GM12878 (cell line): ENCODE measurements around the gene CSNK1G3. TPM values are rescaled to one million over a fixed set of nuclear protein-coding genes. Genes with fewer than 3 reads are reported as not detected.

ENCODE experiments used
- ATAC-seq: fragments of 200-7000 bp; cut with Tn5 transposase; 3 replicates; pipeline ENCODE4 v1.9.1; 2020; ENCODE audit warnings: mild to moderate bottlenecking, moderate library complexity
- BruUV-seq: library from RNA; stranded (reverse); fragments of 400-500 nt; replicated peaks from 2 replicates; lab custom pipeline; 2021; lab: Mats Ljungman, UMichigan
- CTCF ChIA-PET: fragments of 300-600 bp; sonication (Branson Sonifier 250); formaldehyde crosslinking; extraction: SDS; loops from one replicate; lab custom pipeline; 2021; ENCODE audit warnings: inconsistent platforms; lab: Yijun Ruan, JAX
- POLR2A ChIA-PET: fragments of 350-600 bp; formaldehyde crosslinking; extraction: SDS; loops from one replicate; lab custom pipeline; 2021; ENCODE audit warnings: inconsistent platforms; lab: Charles Lee
- RAD21 ChIA-PET: fragments of 300-600 bp; sonication (Branson Sonifier 250); formaldehyde crosslinking; loops from one replicate; lab custom pipeline; 2023; ENCODE audit warnings: antibody characterized with exemption; ENCODE audit not compliant: unreplicated experiment; lab: Charles Lee
- SMC1A ChIA-PET: fragments of 300-600 bp; sonication (Branson Sonifier 250); formaldehyde crosslinking; loops from one replicate; lab custom pipeline; 2023; ENCODE audit not compliant: unreplicated experiment, uncharacterized antibody; lab: Charles Lee
- DNase-seq: peaks from one replicate; pipeline ENCODE4 v3.0.0-alpha.2; 2011; ENCODE audit warnings: low read depth, low spot score
- FAIRE-seq: peaks from 3 replicates; lab custom pipeline; 2011; peaks lifted over from hg19 to GRCh38; lab: Jason Lieb, UNC
- H2AFZ ChIP-seq: 2 replicates; pipeline ENCODE4 v1.6.0; 2011; ENCODE audit warnings: low read depth, low read length, control low read depth; ENCODE audit not compliant: control insufficient read depth
- H3K27ac ChIP-seq: 2 replicates; pipeline ENCODE4 v1.5.1; 2011; ENCODE audit warnings: control low read depth; ENCODE audit not compliant: control insufficient read depth, insufficient read depth
- H3K27me3 ChIP-seq, 2 experiments: replicated peaks in 1 of 2; 2 replicates each; pipeline versions ENCODE4 v1.6.0 to v1.6.1; 2011; ENCODE audit warnings: low read length in 1 of 2; ENCODE audit not compliant: control insufficient read depth in 2 of 2, insufficient read depth in 2 of 2
- H3K36me3 ChIP-seq, 2 experiments: 2 replicates each; pipeline ENCODE4 v1.5.1; 2011; ENCODE audit warnings: low read length in 1 of 2; ENCODE audit not compliant: control insufficient read depth in 2 of 2, insufficient read depth in 2 of 2
- H3K4me1 ChIP-seq: 2 replicates; pipeline ENCODE4 v1.6.1; 2011; ENCODE audit warnings: mild to moderate bottlenecking, low read length, moderate library complexity, mixed read lengths; ENCODE audit not compliant: control insufficient read depth, insufficient read depth
- H3K4me2 ChIP-seq: 2 replicates; pipeline ENCODE4 v1.6.0; 2011; ENCODE audit warnings: control low read depth; ENCODE audit not compliant: control insufficient read depth, insufficient read depth
- H3K4me3 ChIP-seq: fragments of 200-600 bp; sonication (generic); 2 replicates; pipeline ENCODE4 v1.5.1; 2016
- H3K79me2 ChIP-seq: 2 replicates; pipeline ENCODE4 v1.6.0; 2011; ENCODE audit warnings: low read length; ENCODE audit not compliant: control insufficient read depth, insufficient read depth
- H3K9ac ChIP-seq: 2 replicates; pipeline ENCODE4 v1.8.0; 2011; ENCODE audit warnings: low read length, control low read depth, mixed read lengths; ENCODE audit not compliant: control insufficient read depth, insufficient read depth
- H3K9me3 ChIP-seq: replicated peaks from 3 replicates; pipeline ENCODE4 v1.5.1; 2011; ENCODE audit warnings: mild to moderate bottlenecking, low read length; ENCODE audit not compliant: control insufficient read depth, insufficient read depth
- H4K20me1 ChIP-seq: 2 replicates; pipeline ENCODE4 v1.6.0; 2011; ENCODE audit not compliant: control insufficient read depth, insufficient read depth
- CREM ChIP-seq: IDR thresholded peaks from 2 replicates; pipeline ENCODE4 v1.6.1; 2014; ENCODE audit warnings: antibody characterized with exemption, low read depth
- ELK1 ChIP-seq: IDR thresholded peaks from 2 replicates; pipeline ENCODE4 v1.6.1; 2012; ENCODE audit warnings: low read depth, low read length, improper control_type of control experiment
- ETV6 ChIP-seq, 2 experiments: fragments of 450-650 bp in 1 of 2; IDR thresholded peaks in 1 of 2; conservative IDR thresholded peaks in 1 of 2; 2 replicates each; pipeline ENCODE4 v1.6.1; 2014; ENCODE audit warnings: antibody characterized with exemption in 1 of 2, borderline replicate concordance in 1 of 2, low read depth in 1 of 2, mild to moderate bottlenecking in 1 of 2, moderate library complexity in 1 of 2
- NFXL1 ChIP-seq: fragments of 450-650 bp; IDR thresholded peaks from 2 replicates; pipeline ENCODE4 v1.6.1; 2017; ENCODE audit warnings: antibody characterized with exemption, mild to moderate bottlenecking, borderline replicate concordance
- NR2C2 ChIP-seq: IDR thresholded peaks from 2 replicates; pipeline ENCODE4 v1.6.1; 2011; ENCODE audit warnings: borderline replicate concordance, low read depth; ENCODE audit not compliant: control insufficient read depth, insufficient read length
- PAX5 ChIP-seq: IDR thresholded peaks from 2 replicates; pipeline ENCODE4 v1.6.1; 2011; ENCODE audit warnings: low read depth, low read length, borderline replicate concordance
- SMC3 ChIP-seq: IDR thresholded peaks from 2 replicates; pipeline ENCODE4 v1.6.1; 2011; ENCODE audit warnings: low read length, improper control_type of control experiment, borderline replicate concordance
- TARDBP ChIP-seq: IDR thresholded peaks from 2 replicates; pipeline ENCODE4 v1.6.1; 2016; ENCODE audit warnings: borderline replicate concordance
- ZBTB4 ChIP-seq: fragments of 450-650 bp; formaldehyde crosslinking; IDR thresholded peaks from 2 replicates; pipeline ENCODE4 v1.4.0; 2022; ENCODE audit warnings: mild to moderate bottlenecking, moderate library complexity
- WGBS: methylation state at CpG from one replicate; pipeline ENCODE4 v1.1.6; 2016; ENCODE audit warnings: low lambda C conversion rate; ENCODE audit not compliant: insufficient replicate concordance, insufficient coverage; ENCODE audit errors: missing lambda C conversion rate; 5-methylcytosine and 5-hydroxymethylcytosine counted together
- in situ Hi-C: fragments of 300-500 bp; cut with MboI; formaldehyde crosslinking; loops from 9 replicates; pipeline ENCODE4 v1.14.3; 2018; ENCODE audit warnings: mixed read lengths
- intact Hi-C: fragments of 100-400 bp; cut with micrococcal nuclease; formaldehyde crosslinking; loops from one replicate; pipeline ENCODE4 v1.14.2; 2022; ENCODE audit not compliant: unreplicated experiment
- polyA plus RNA-seq, 11 experiments: library from polyadenylated mRNA; depleted of rRNA in 4 of 11; unstranded in 6 of 11; stranded (reverse) in 5 of 11; fragments of >200 nt; fragmentation: Nextera tagmentation in 4 of 11; fragmentation: Illumina TruSeq in 1 of 11; extraction: Ambion mirVana in 4 of 11; extraction: Trizol in 1 of 11; gene quantifications; 1 replicate in 1 of 11; 2 replicates in 10 of 11; pipeline versions ENCODE4 v1.2.1 to v1.2.3, GENCODE V29; 2011 to 2016; ENCODE audit warnings: inconsistent platforms in 2 of 11, missing spikeins in 2 of 11, low read depth in 1 of 11
- total RNA-seq, 4 experiments: library from RNA; depleted of rRNA in 3 of 4; stranded (reverse); fragments of >200 nt in 3 of 4; fragmentation: Illumina TruSeq in 1 of 4; extraction: Trizol in 1 of 4; gene quantifications; 2 replicates each; pipeline versions ENCODE4 v1.2.1 to v1.2.3, GENCODE V29; 2013 to 2021

CSNK1G3 gene
- total and polyA plus RNA-seq, 10 of the 15 experiments (the other 5 are each of a cell fraction or from before 2014, with no cell fraction given) = 7.4 to 24.1 (median 17.9) TPM

- Histone ChIP-seq H3K27ac (no peak overlapping the region), H3K4me2 (no peak overlapping the region), H3K9ac (no peak overlapping the region), H4K20me1 (no peaks in the 10 kb centered on the region), H3K27me3 (no peaks in the 10 kb centered on the region), H3K9me3 (no peaks in the 10 kb centered on the region; the same call in 2 of the 3 replicates), H3K4me3 (no peak overlapping the region), H3K4me1 (no peaks in the 10 kb centered on the region), H3K36me3 (no peaks in the 10 kb centered on the region; a peak in 1 of 4 replicates), H2AFZ (no peak overlapping the region), H3K79me2 (no peaks in the 10 kb centered on the region)
- CTCF ChIA-PET = no interaction called here
- no peak for DNase-seq
- ATAC-seq = no peak; the same call in 2 of the 3 replicates
- POLR2A ChIA-PET = no interaction called here
- no TSS peak for BruUV-seq
- no peak for FAIRE-seq
- intact Hi-C loops = no loop called here
- 100% methylated on average over 4 of the region's 4 CpGs for WGBS
- RAD21 ChIA-PET = no interaction called here
- TF ChIP-seq ELK1 (no peak), ZBTB4 (CRISPR knock-in tag) (no peak), ETV6 (conservative IDR thresholded peaks at IDR 0.05 in 1 of 2, IDR thresholded peaks at IDR 0.05 in 1 of 2; ENCODE audit: borderline replicate concordance in 1 of 2, low read depth in 1 of 2) (no peak), CREM (no peak), SMC3 (no peak), NFXL1 (no peak), PAX5 (no peak), TARDBP (no peak), NR2C2 (no peak)
- SMC1A ChIA-PET = interaction anchor here (1.0 to 2.4 kb wide), 2 partner anchors 10 to 12 kb away, joined by 3 to 7 read pairs; no protein-coding TSS in a partner anchor
- in situ Hi-C loops = no loop called here
These were observed 70.7 kb downstream of the CSNK1G3 start for GRCh38 chr5:123582550-123583285.
